ENCODE data around the gene IL1RAPL1. TPM values are rescaled to one million over a fixed set of nuclear protein-coding genes. Genes with fewer than 3 reads are reported as not detected.

Gene IL1RAPL1
- total and polyA plus RNA-seq, 2 donors (not counting 1 experiment from before 2014, with no cell fraction given), result 0.25 to 2.8 TPM

DNA sequence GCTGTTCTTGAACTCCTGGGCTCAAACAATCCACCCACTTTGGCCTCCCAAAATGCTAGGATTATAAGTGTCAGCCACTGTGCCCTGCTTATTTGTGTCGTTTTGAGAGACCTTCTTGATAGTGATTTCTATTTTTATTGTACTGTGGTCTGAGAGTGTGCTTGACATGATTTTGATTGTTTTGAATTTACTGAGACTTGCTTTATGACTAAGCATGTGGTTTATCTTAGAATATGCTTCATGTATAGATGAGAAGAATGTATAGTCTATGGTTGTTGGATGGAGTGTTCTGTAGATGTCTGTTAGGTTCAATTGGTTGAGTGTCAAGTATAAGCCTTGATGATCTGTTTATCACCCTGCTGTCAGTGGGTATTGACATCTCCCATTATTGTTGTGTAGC lies 789.3 kb downstream of the IL1RAPL1 start:
- H3K27ac ChIP-seq (ENCODE audit: insufficient read depth, low read length), result no peak overlapping the region
- H3K36me3 ChIP-seq (ENCODE audit: control insufficient read depth, insufficient read depth, low read length), result no peaks in the 10 kb centered on the region
- H3K4me2 ChIP-seq (ENCODE audit: extremely low read depth, insufficient read depth, low read length), result no peak overlapping the region
- DNase-seq (ENCODE audit: low read depth in 2 of 2), result no peak
- no peak overlapping the region for H2AFZ ChIP-seq (ENCODE audit: low read length)
- H4K20me1 ChIP-seq (ENCODE audit: control insufficient read depth, extremely low read depth, insufficient read depth, low read length), result no peaks in the 10 kb centered on the region
- TF ChIP-seq, protein P1, sequence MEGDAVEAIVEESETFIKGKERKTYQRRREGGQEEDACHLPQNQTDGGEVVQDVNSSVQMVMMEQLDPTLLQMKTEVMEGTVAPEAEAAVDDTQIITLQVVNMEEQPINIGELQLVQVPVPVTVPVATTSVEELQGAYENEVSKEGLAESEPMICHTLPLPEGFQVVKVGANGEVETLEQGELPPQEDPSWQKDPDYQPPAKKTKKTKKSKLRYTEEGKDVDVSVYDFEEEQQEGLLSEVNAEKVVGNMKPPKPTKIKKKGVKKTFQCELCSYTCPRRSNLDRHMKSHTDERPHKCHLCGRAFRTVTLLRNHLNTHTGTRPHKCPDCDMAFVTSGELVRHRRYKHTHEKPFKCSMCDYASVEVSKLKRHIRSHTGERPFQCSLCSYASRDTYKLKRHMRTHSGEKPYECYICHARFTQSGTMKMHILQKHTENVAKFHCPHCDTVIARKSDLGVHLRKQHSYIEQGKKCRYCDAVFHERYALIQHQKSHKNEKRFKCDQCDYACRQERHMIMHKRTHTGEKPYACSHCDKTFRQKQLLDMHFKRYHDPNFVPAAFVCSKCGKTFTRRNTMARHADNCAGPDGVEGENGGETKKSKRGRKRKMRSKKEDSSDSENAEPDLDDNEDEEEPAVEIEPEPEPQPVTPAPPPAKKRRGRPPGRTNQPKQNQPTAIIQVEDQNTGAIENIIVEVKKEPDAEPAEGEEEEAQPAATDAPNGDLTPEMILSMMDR (conservative IDR thresholded peaks at IDR 0.05 in 1 of 2, IDR thresholded peaks at IDR 0.05 in 1 of 2; ENCODE audit: low read depth in 1 of 2, low read length in 2 of 2), result no peak
- TF ChIP-seq EZH2 (IDR thresholded peaks at IDR 0.05; ENCODE audit: low read length, missing control alignments), result no peak
- H3K4me1 ChIP-seq (ENCODE audit: control insufficient read depth, extremely low read depth, insufficient read depth, low read length), result no peaks in the 10 kb centered on the region
- no peaks in the 10 kb centered on the region for H3K9me3 ChIP-seq (ENCODE audit: control insufficient read depth, insufficient read depth, low read depth, low read length)
- no peak overlapping the region for H3K9ac ChIP-seq (ENCODE audit: insufficient read depth, low read length)
- H3K27me3 ChIP-seq (ENCODE audit: control insufficient read depth, insufficient read depth, low read length), result no peaks in the 10 kb centered on the region
- no peaks in the 10 kb centered on the region for H3K79me2 ChIP-seq (ENCODE audit: control insufficient read depth, insufficient read depth, low read length)
- no peak overlapping the region for H3K4me3 ChIP-seq (replicated peaks in 1 of 4; ENCODE audit: control extremely low read depth in 1 of 4, insufficient read depth in 1 of 4, low read depth in 3 of 4, low read length in 4 of 4)

DNA sequence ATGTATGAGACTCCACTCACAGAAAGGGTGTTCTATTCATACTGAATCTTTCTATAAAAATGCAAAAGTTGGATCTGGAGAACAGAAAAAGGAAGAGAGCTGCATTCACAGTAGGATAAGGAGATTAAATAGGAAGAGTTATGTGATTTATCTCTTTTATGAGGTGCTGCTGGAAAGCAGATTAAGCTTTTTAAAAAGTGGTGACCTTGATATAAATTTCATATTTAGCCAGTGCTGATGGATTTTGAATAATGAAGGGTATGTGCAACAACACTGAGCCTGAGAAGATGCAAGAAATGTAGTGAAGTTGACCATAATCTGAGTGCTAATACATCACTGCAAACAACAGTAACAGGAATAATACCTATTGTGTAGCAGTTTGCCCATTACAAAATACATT lies 795.6 kb downstream of the IL1RAPL1 start:
- no peak overlapping the region for H3K4me3 ChIP-seq (replicated peaks in 1 of 4; ENCODE audit: control extremely low read depth in 1 of 4, insufficient read depth in 1 of 4, low read depth in 3 of 4, low read length in 4 of 4)
- TF ChIP-seq, protein P1 (conservative IDR thresholded peaks at IDR 0.05 in 1 of 2, IDR thresholded peaks at IDR 0.05 in 1 of 2; ENCODE audit: low read depth in 1 of 2, low read length in 2 of 2), result no peak
- no peak for TF ChIP-seq EZH2 (IDR thresholded peaks at IDR 0.05; ENCODE audit: low read length, missing control alignments)
- no peak overlapping the region for H2AFZ ChIP-seq (ENCODE audit: low read length)
- no peak overlapping the region for H3K4me2 ChIP-seq (ENCODE audit: extremely low read depth, insufficient read depth, low read length)
- H4K20me1 ChIP-seq (ENCODE audit: control insufficient read depth, extremely low read depth, insufficient read depth, low read length), result no peaks in the 10 kb centered on the region
- H3K9me3 ChIP-seq (ENCODE audit: control insufficient read depth, insufficient read depth, low read depth, low read length), result no peaks in the 10 kb centered on the region
- no peak overlapping the region for H3K27ac ChIP-seq (ENCODE audit: insufficient read depth, low read length)
- H3K9ac ChIP-seq (ENCODE audit: insufficient read depth, low read length), result no peak overlapping the region
- H3K79me2 ChIP-seq (ENCODE audit: control insufficient read depth, insufficient read depth, low read length), result no peaks in the 10 kb centered on the region
- H3K36me3 ChIP-seq (ENCODE audit: control insufficient read depth, insufficient read depth, low read length), result no peaks in the 10 kb centered on the region
- DNase-seq (ENCODE audit: low read depth in 2 of 2), result no peak
- H3K4me1 ChIP-seq (ENCODE audit: control insufficient read depth, extremely low read depth, insufficient read depth, low read length), result no peaks in the 10 kb centered on the region
- H3K27me3 ChIP-seq (ENCODE audit: control insufficient read depth, insufficient read depth, low read length), result no peaks in the 10 kb centered on the region

DNA sequence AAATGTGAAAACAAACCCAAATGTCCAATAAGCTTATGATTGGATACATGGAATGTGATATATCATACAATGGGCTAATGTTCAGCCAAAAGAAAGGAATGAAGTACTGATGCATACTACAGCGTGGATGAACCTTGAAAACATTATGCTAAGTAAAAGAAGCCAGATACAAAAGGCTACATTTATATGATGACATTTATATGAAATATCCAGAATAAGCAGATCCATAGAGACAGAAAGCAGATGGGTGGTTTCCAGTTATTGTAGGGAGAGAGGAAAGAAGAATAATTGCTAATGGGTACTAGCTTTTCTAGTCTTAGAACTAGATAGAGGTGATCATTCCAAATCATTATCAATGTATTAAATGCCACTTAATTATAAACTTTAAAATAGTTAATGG lies 801.3 kb downstream of the IL1RAPL1 start:
- Histone ChIP-seq H3K27me3 (ENCODE audit: control insufficient read depth, insufficient read depth, low read length) (no peaks in the 10 kb centered on the region), H3K36me3 (ENCODE audit: control insufficient read depth, insufficient read depth, low read length) (no peaks in the 10 kb centered on the region), H3K9me3 (ENCODE audit: control insufficient read depth, insufficient read depth, low read depth, low read length) (no peaks in the 10 kb centered on the region), H3K4me3 (replicated peaks in 1 of 4; ENCODE audit: control extremely low read depth in 1 of 4, insufficient read depth in 1 of 4, low read depth in 3 of 4, low read length in 4 of 4) (no peak overlapping the region), H2AFZ (ENCODE audit: low read length) (no peak overlapping the region), H3K27ac (ENCODE audit: insufficient read depth, low read length) (no peak overlapping the region), H3K79me2 (ENCODE audit: control insufficient read depth, insufficient read depth, low read length) (no peaks in the 10 kb centered on the region), H3K4me2 (ENCODE audit: extremely low read depth, insufficient read depth, low read length) (no peak overlapping the region), H3K4me1 (ENCODE audit: control insufficient read depth, extremely low read depth, insufficient read depth, low read length) (no peaks in the 10 kb centered on the region), H3K9ac (ENCODE audit: insufficient read depth, low read length) (no peak overlapping the region), H4K20me1 (ENCODE audit: control insufficient read depth, extremely low read depth, insufficient read depth, low read length) (no peaks in the 10 kb centered on the region)
- DNase-seq (ENCODE audit: low read depth in 2 of 2), result no peak
- no peak for TF ChIP-seq EZH2 (IDR thresholded peaks at IDR 0.05; ENCODE audit: low read length, missing control alignments)
- TF ChIP-seq, protein P1 (conservative IDR thresholded peaks at IDR 0.05 in 1 of 2, IDR thresholded peaks at IDR 0.05 in 1 of 2; ENCODE audit: low read depth in 1 of 2, low read length in 2 of 2), result no peak

All from fibroblast of lung (primary cell).